Ovary (tissue), 9 donors: Measurements from ENCODE around the gene SRGAP3. TPM values are rescaled to one million over a fixed set of nuclear protein-coding genes. Genes with fewer than 3 reads are reported as not detected.

Experiments used
- DNase-seq, 5 donors: peaks; one replicate each; pipeline ENCODE4 v3.0.0-alpha.2; 2019 to 2020
- H3K27ac ChIP-seq, 2 donors: fragments of 200-600 bp; one replicate each; pipeline versions ENCODE4 v1.5.1 to v1.8.0; 2019 to 2022
- H3K27me3 ChIP-seq: fragments of 200-600 bp; one replicate; pipeline ENCODE4 v1.8.0; 2022
- H3K36me3 ChIP-seq: fragments of 200-600 bp; sonication (generic); one replicate; pipeline ENCODE4 v1.5.1; 2019
- H3K4me1 ChIP-seq: one replicate; pipeline ENCODE4 v1.8.1; 2013; ENCODE audit warnings: mild to moderate bottlenecking, moderate library complexity; ENCODE audit not compliant: insufficient read depth
- H3K4me3 ChIP-seq: fragments of 200-600 bp; sonication (generic); one replicate; pipeline ENCODE4 v1.5.1; 2017
- H3K9me3 ChIP-seq, 2 donors: fragments of 200-600 bp in 1 of 2; sonication (generic) in 1 of 2; one replicate each; pipeline versions ENCODE4 v1.5.1 to v1.8.1; 2013 to 2019; ENCODE audit warnings: mild to moderate bottlenecking in 1 of 2, moderate library complexity in 1 of 2
- CTCF ChIP-seq, 3 donors: fragments of 450-650 bp in 2 of 3; fragments of 200-600 bp in 1 of 3; IDR thresholded peaks; one replicate each; pipeline versions ENCODE4 v1.5.1 to v1.8.0; 2016 to 2022; ENCODE audit warnings: antibody characterized with exemption in 3 of 3, mild to moderate bottlenecking in 1 of 3
- EP300 ChIP-seq: sonication (generic); formaldehyde crosslinking; IDR thresholded peaks from one replicate; pipeline ENCODE4 v1.6.1; 2017; ENCODE audit warnings: antibody characterized with exemption
- POLR2A ChIP-seq: fragments of 450-650 bp; IDR thresholded peaks from one replicate; pipeline ENCODE4 v1.6.1; 2017; ENCODE audit warnings: antibody characterized with exemption, mild to moderate bottlenecking, moderate library complexity
- WGBS, 3 donors: extraction: QIAGEN DNeasy Blood & Tissue Kit in 1 of 3; methylation state at CpG; one replicate each; pipeline versions ENCODE4 v1.1.5 to v1.1.7; 2013 to 2017; 5-methylcytosine and 5-hydroxymethylcytosine counted together
- intact Hi-C, 4 donors: fragments of 100-400 bp; cut with DNase I; formaldehyde crosslinking; loops; one replicate each; pipeline versions ENCODE4 v1.11.0 to v1.15.1; 2022 to 2023
- polyA plus RNA-seq, 2 donors: library from polyadenylated mRNA; stranded (reverse); fragments of 200-250 nt in 1 of 2; fragments of 350-450 nt in 1 of 2; fragmentation: Illumina TruSeq in 1 of 2; extraction: RNeasy Lipid Tissue Mini Kit (QIAGEN cat#74804) in 1 of 2; gene quantifications; one replicate each; pipeline ENCODE4 v1.2.3, GENCODE V29; 2013 to 2014
- total RNA-seq, 7 donors: library from RNA; depleted of rRNA in 2 of 7; stranded (reverse); fragments of >200 nt in 2 of 7; fragmentation: NEBNext Ultra II Directional in 3 of 7; extraction: Animal tissue kit (Norgen Biotek cat#: 25700) in 3 of 7; gene quantifications; one replicate each; pipeline versions ENCODE4 v1.1.0 to v1.2.4, GENCODE V29; 2016 to 2023
- donor health status: DM: no; HTN: no; CAD: no; lungs with moderate emphysema.
- donor health status: DM: no; HTN: no; CAD: no.
- donor health status: Bipolar disorder and iron deficiency.
- donor health status: DM: yes; HTN: yes; CAD: no.
- donor health status: DM: no; HTN: no; CAD: no.
- donor health status: DM: yes; HTN: yes; CAD: no.

The SRGAP3 gene
- total and polyA plus RNA-seq, 9 donors: 2.1 to 36.8 (median 13.1) TPM

- H3K4me3 ChIP-seq: no peak overlapping the region
- no peaks in the 10 kb centered on the region for H3K9me3 ChIP-seq
- H3K27ac ChIP-seq: no peak overlapping the region
- DNase-seq: no peak
- TF ChIP-seq EP300 (no peak), POLR2A (no peak), CTCF (IDR thresholded peaks at IDR 0.05) (no peak)
- 93 to 98% (median 94%) methylated on average over 2 of the region's 2 CpGs for WGBS, 3 donors
- H3K27me3 ChIP-seq: no peaks in the 10 kb centered on the region
- H3K4me1 ChIP-seq: no peaks in the 10 kb centered on the region
- intact Hi-C loops: no loop called here
- H3K36me3 ChIP-seq: no peaks in the 10 kb centered on the region
Measured at GRCh38 chr3:9012521-9012920, 236.9 kb downstream of the SRGAP3 start.

GRCh38 chr3:9009976-9010545, 239.4 kb downstream of the SRGAP3 start:
- intact Hi-C loops: no loop called here
- no peaks in the 10 kb centered on the region for H3K4me1 ChIP-seq
- H3K36me3 ChIP-seq: no peaks in the 10 kb centered on the region
- no peak overlapping the region for H3K4me3 ChIP-seq
- no peak for DNase-seq
- 92 to 94% (median 93%) methylated on average over 11 of the region's 11 CpGs for WGBS, 3 donors
- no peaks in the 10 kb centered on the region for H3K9me3 ChIP-seq
- H3K27me3 ChIP-seq: no peaks in the 10 kb centered on the region
- no peak for TF ChIP-seq POLR2A
- TF ChIP-seq EP300: no peak
- no peak for TF ChIP-seq CTCF (IDR thresholded peaks at IDR 0.05)
- H3K27ac ChIP-seq: no peak overlapping the region

GRCh38 chr3:9008550-9009255, 240.7 kb downstream of the SRGAP3 start:
- WGBS, 3 donors: 75 to 81% (median 77%) methylated on average over 6 of the region's 6 CpGs

GRCh38 chr3:9007928-9008327, 241.5 kb downstream of the SRGAP3 start:
- Histone ChIP-seq H3K27ac (no peak overlapping the region), H3K4me1 (no peaks in the 10 kb centered on the region), H3K36me3 (no peaks in the 10 kb centered on the region), H3K4me3 (no peak overlapping the region), H3K27me3 (no peaks in the 10 kb centered on the region), H3K9me3 (no peaks in the 10 kb centered on the region)
- intact Hi-C loops: no loop called here
- 86 to 91% (median 91%) methylated on average over 2 of the region's 2 CpGs for WGBS, 3 donors
- TF ChIP-seq EP300: no peak
- no peak for TF ChIP-seq POLR2A
- no peak for TF ChIP-seq CTCF (IDR thresholded peaks at IDR 0.05)
- DNase-seq: no peak

More at GRCh38 chr3:9008550-9009255, 240.7 kb downstream of the SRGAP3 start:
- intact Hi-C loops: no loop called here
- Histone ChIP-seq H3K9me3 (no peaks in the 10 kb centered on the region), H3K4me1 (no peaks in the 10 kb centered on the region), H3K4me3 (no peak overlapping the region), H3K27me3 (no peaks in the 10 kb centered on the region), H3K27ac (no peak overlapping the region), H3K36me3 (no peaks in the 10 kb centered on the region)
- DNase-seq: no peak
- no peak for TF ChIP-seq POLR2A

DNA sequence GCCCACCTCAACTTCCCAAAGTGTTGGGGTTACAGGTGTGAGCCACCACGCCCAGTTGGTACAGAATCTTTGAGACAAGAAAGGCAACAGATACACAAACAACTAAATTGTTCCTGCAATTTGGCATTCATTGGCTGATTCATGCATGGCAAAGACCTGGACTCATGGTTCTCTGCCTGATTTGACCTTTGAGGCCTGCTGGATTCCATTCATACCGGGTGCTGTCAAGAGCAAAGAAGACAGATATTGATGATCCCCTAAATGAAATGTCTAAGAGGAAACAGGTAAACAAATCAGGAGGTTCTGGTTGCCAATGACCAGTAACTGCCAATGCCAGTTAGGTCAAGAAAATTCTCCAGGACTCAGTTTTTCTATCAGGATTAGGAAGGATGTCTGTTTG, 242.2 kb downstream of the SRGAP3 start:
- H3K9me3 ChIP-seq: no peaks in the 10 kb centered on the region
- intact Hi-C loops: no loop called here
- no peak for TF ChIP-seq CTCF (IDR thresholded peaks at IDR 0.05)
- TF ChIP-seq EP300: no peak
- no peak for TF ChIP-seq POLR2A
- no peak overlapping the region for H3K4me3 ChIP-seq
- H3K36me3 ChIP-seq: no peaks in the 10 kb centered on the region
- H3K4me1 ChIP-seq: no peaks in the 10 kb centered on the region
- no peak for DNase-seq
- WGBS, 3 donors: 88 to 96% (median 92%) methylated on average over 2 of the region's 2 CpGs
- H3K27me3 ChIP-seq: no peaks in the 10 kb centered on the region
- H3K27ac ChIP-seq: no peak overlapping the region
